SK-MEL-5 (cell line): ENCODE results near the gene ZNF626. TPM values are rescaled to one million over a fixed set of nuclear protein-coding genes. Genes with fewer than 3 reads are reported as not detected.

ENCODE experiments used
- total RNA-seq: library from RNA; depleted of rRNA; stranded (reverse); fragments of >200 nt; shearing (Covaris generic); gene quantifications from 2 replicates; pipeline ENCODE4 v1.2.3, GENCODE V29; 2014; rRNA removed

The ZNF626 gene
- total RNA-seq, 1 experiment from 2014 or later, result 1.5 TPM

Other genes with a start within 250 kb of the ZNF626 start
- gene ZNF737, start 95.8 kb downstream of the ZNF626 start, total RNA-seq, result 8.1 and 10.5 TPM in 2 replicates
- 0.40 and 1.1 TPM in 2 replicates for gene ZNF66, start 114.7 kb upstream of the ZNF626 start, total RNA-seq